Tibial nerve (tissue), 4 donors: ENCODE measurements around the gene MORC2. TPM values are rescaled to one million over a fixed set of nuclear protein-coding genes. Genes with fewer than 3 reads are reported as not detected.

ENCODE experiments used
- DNase-seq, 2 donors: peaks; one replicate each; pipeline ENCODE4 v3.0.0-alpha.2; 2019; ENCODE audit warnings: low spot score in 2 of 2
- H3K27ac ChIP-seq, 4 donors: fragments of 200-600 bp; sonication (generic) in 3 of 4; one replicate each; pipeline ENCODE4 v1.5.1; 2017 to 2019; ENCODE audit warnings: mild to moderate bottlenecking in 1 of 4
- H3K27me3 ChIP-seq, 2 donors: fragments of 200-600 bp; sonication (generic) in 1 of 2; one replicate each; pipeline versions ENCODE4 v1.5.1 to v1.6.0; 2017 to 2019
- H3K36me3 ChIP-seq, 3 donors: fragments of 200-600 bp; sonication (generic); one replicate each; pipeline ENCODE4 v1.5.1; 2018 to 2019
- H3K4me1 ChIP-seq, 4 donors: fragments of 200-600 bp; sonication (generic) in 3 of 4; one replicate each; pipeline ENCODE4 v1.5.1; 2017 to 2019
- H3K4me3 ChIP-seq, 4 donors: fragments of 200-600 bp; sonication (generic) in 3 of 4; one replicate each; pipeline ENCODE4 v1.5.1; 2017 to 2019; ENCODE audit warnings: mild to moderate bottlenecking in 1 of 4, moderate library complexity in 1 of 4
- H3K9me3 ChIP-seq, 4 donors: fragments of 200-600 bp; sonication (generic) in 3 of 4; one replicate each; pipeline ENCODE4 v1.5.1; 2017 to 2019
- CTCF ChIP-seq, 5 experiments: fragments of 200-600 bp in 3 of 5; fragments of 450-650 bp in 2 of 5; sonication (generic) in 3 of 5; IDR thresholded peaks; one replicate each; pipeline ENCODE4 v1.5.1; 2016 to 2019; ENCODE audit warnings: antibody characterized with exemption in 5 of 5, mild to moderate bottlenecking in 3 of 5, moderate library complexity in 2 of 5
- EP300 ChIP-seq, 2 donors: sonication (generic); formaldehyde crosslinking; IDR thresholded peaks; one replicate each; pipeline ENCODE4 v1.6.1; 2017; ENCODE audit warnings: antibody characterized with exemption in 2 of 2, mild to moderate bottlenecking in 1 of 2
- POLR2A ChIP-seq, 2 donors: fragments of 450-650 bp; IDR thresholded peaks; one replicate each; pipeline ENCODE4 v1.6.1; 2017; ENCODE audit warnings: antibody characterized with exemption in 2 of 2, mild to moderate bottlenecking in 2 of 2, moderate library complexity in 2 of 2
- WGBS, 2 donors: methylation state at CpG; one replicate each; pipeline ENCODE4 v1.1.5; 2018; 5-methylcytosine and 5-hydroxymethylcytosine counted together
- total RNA-seq, 4 donors: library from RNA; depleted of rRNA; stranded (reverse); fragments of >200 nt; gene quantifications; one replicate each; pipeline ENCODE4 v1.1.0, GENCODE V29; 2016

Gene MORC2
- total RNA-seq, 4 donors from 2014 or later, result 18.0 to 22.0 (median 21.0) TPM

- Histone ChIP-seq H3K36me3 (peaks cover 0 to 66% (median 0%) of the 10 kb centered on the region in 3 donors), H3K9me3 (peaks cover 0 to 8% (median 1%) of the 10 kb centered on the region in 4 donors), H3K27me3 (no peaks in the 10 kb centered on the region), H3K4me3 (no peak overlapping the region), H3K4me1 (no peaks in the 10 kb centered on the region), H3K27ac (no peak overlapping the region)
- TF ChIP-seq POLR2A (IDR thresholded peaks at IDR 0.05) (no peak), EP300 (IDR thresholded peaks at IDR 0.05) (no peak), CTCF (IDR thresholded peaks at IDR 0.05) (no peak)
- 81 to 86% methylated on average over 21 to 23 of the region's 23 CpGs for WGBS, 2 donors
- DNase-seq, result no peak
Observed at GRCh38 chr22:30893434-30894370, 74.9 kb downstream of the MORC2 start.

GRCh38 chr22:30892731-30893221 lies 75.8 kb downstream of the MORC2 start:
- Histone ChIP-seq H3K4me3 (no peak overlapping the region), H3K36me3 (peaks cover 0 to 60% (median 0%) of the 10 kb centered on the region in 3 donors), H3K4me1 (no peaks in the 10 kb centered on the region), H3K27me3 (no peaks in the 10 kb centered on the region), H3K27ac (no peak overlapping the region), H3K9me3 (no peaks in the 10 kb centered on the region)
- no peak for TF ChIP-seq POLR2A (IDR thresholded peaks at IDR 0.05)
- no peak for TF ChIP-seq EP300 (IDR thresholded peaks at IDR 0.05)
- TF ChIP-seq CTCF (IDR thresholded peaks at IDR 0.05), result no peak
- no peak for DNase-seq
- WGBS, 2 donors, result 80 to 100% methylated on average over 1 to 5 of the region's 5 CpGs

- no peak overlapping the region for H3K27ac ChIP-seq
- 87 to 89% methylated on average over 7 to 8 of the region's 8 CpGs for WGBS, 2 donors
- H3K27me3 ChIP-seq, result no peaks in the 10 kb centered on the region
- H3K4me1 ChIP-seq, result no peaks in the 10 kb centered on the region
- no peak overlapping the region for H3K4me3 ChIP-seq
- DNase-seq, result no peak
- H3K36me3 ChIP-seq, result peaks cover 0 to 65% (median 0%) of the 10 kb centered on the region in 3 donors
- TF ChIP-seq POLR2A (IDR thresholded peaks at IDR 0.05) (no peak), EP300 (IDR thresholded peaks at IDR 0.05) (no peak), CTCF (IDR thresholded peaks at IDR 0.05) (no peak)
- H3K9me3 ChIP-seq, result no peaks in the 10 kb centered on the region
Observed at GRCh38 chr22:30892286-30892685, 76.3 kb downstream of the MORC2 start.

- no peaks in the 10 kb centered on the region for H3K27me3 ChIP-seq
- 57 to 76% methylated on average over 6 of the region's 6 CpGs for WGBS, 2 donors
- no peaks in the 10 kb centered on the region for H3K9me3 ChIP-seq
- no peak overlapping the region for H3K27ac ChIP-seq
- no peak overlapping the region for H3K4me3 ChIP-seq
- no peak for DNase-seq
- peaks cover 0 to 65% (median 0%) of the 10 kb centered on the region in 3 donors for H3K36me3 ChIP-seq
- H3K4me1 ChIP-seq, result no peaks in the 10 kb centered on the region
- TF ChIP-seq POLR2A (IDR thresholded peaks at IDR 0.05) (no peak), CTCF (IDR thresholded peaks at IDR 0.05) (no peak), EP300 (IDR thresholded peaks at IDR 0.05) (no peak)
Observed at GRCh38 chr22:30891781-30892180, 76.8 kb downstream of the MORC2 start.

GRCh38 chr22:30891443-30891755 lies 77.2 kb downstream of the MORC2 start:
- TF ChIP-seq CTCF (IDR thresholded peaks at IDR 0.05) (no peak), POLR2A (IDR thresholded peaks at IDR 0.05) (no peak), EP300 (IDR thresholded peaks at IDR 0.05) (no peak)
- Histone ChIP-seq H3K4me1 (no peaks in the 10 kb centered on the region), H3K27me3 (no peaks in the 10 kb centered on the region), H3K36me3 (peaks cover 0 to 65% (median 0%) of the 10 kb centered on the region in 3 donors), H3K9me3 (no peaks in the 10 kb centered on the region), H3K27ac (no peak overlapping the region), H3K4me3 (no peak overlapping the region)
- no peak for DNase-seq
- whole genome bisulfite sequencing, 2 donors, result 63 to 82% methylated on average over 5 to 8 of the region's 8 CpGs
